GM21423 (cell line): ENCODE measurements around the gene WNT7A.

Experiments used
- ATAC-seq: cut with Tn5 transposase; IDR thresholded peaks from one replicate; pipeline ENCODE4 v1.9.1; 2021; ENCODE audit warnings: mild to moderate bottlenecking, moderate library complexity; ENCODE audit not compliant: unreplicated experiment

Gene WNT7A

GRCh38 chr3:13885704-13886010 is 5.8 kb upstream of the WNT7A start:
- ATAC-seq = no peak

- ATAC-seq = no peak
These were observed 5.2 kb upstream of the WNT7A start for GRCh38 chr3:13884851-13885703.

GRCh38 chr3:13883681-13884080 is 3.8 kb upstream of the WNT7A start:
- ATAC-seq = no peak

- no peak for ATAC-seq
These were observed 3.0 kb upstream of the WNT7A start for GRCh38 chr3:13882876-13883275.

- no peak for ATAC-seq
These were observed 1.9 kb upstream of the WNT7A start for GRCh38 chr3:13881536-13882410.

GRCh38 chr3:13880811-13881156 is 913 bp upstream of the WNT7A start:
- no peak for ATAC-seq

- no peak for ATAC-seq
These were observed 547 bp downstream of the WNT7A start for GRCh38 chr3:13879102-13879945.

- ATAC-seq = no peak
These were observed 1.4 kb downstream of the WNT7A start for GRCh38 chr3:13878281-13879101.

- ATAC-seq = no peak
These were observed 2.0 kb downstream of the WNT7A start for GRCh38 chr3:13877911-13878280.

GRCh38 chr3:13876451-13877100 is 3.3 kb downstream of the WNT7A start:
- no peak for ATAC-seq

- ATAC-seq = no peak
These were observed 5.0 kb downstream of the WNT7A start for GRCh38 chr3:13874891-13875290.

GRCh38 chr3:13873818-13874217 is 6.1 kb downstream of the WNT7A start:
- no peak for ATAC-seq

- ATAC-seq = no peak
These were observed 7.4 kb downstream of the WNT7A start for GRCh38 chr3:13872451-13872850.

GRCh38 chr3:13871791-13872190 is 8.1 kb downstream of the WNT7A start:
- ATAC-seq = no peak

- ATAC-seq = no peak
These were observed 9.0 kb downstream of the WNT7A start for GRCh38 chr3:13870902-13871301.

GRCh38 chr3:13869761-13870343 is 10.0 kb downstream of the WNT7A start:
- ATAC-seq = no peak

GRCh38 chr3:13868844-13869724 is 10.8 kb downstream of the WNT7A start:
- ATAC-seq = no peak

- no peak for ATAC-seq
These were observed 12.1 kb downstream of the WNT7A start for GRCh38 chr3:13867732-13868131.
